Heart left ventricle (tissue), 13 donors: ENCODE results near the gene MYBPC2.

Experiments used
- CTCF ChIP-seq, 12 donors: fragments of 200-600 bp; sonication (generic) in 4 of 12; IDR thresholded peaks; one replicate each; pipeline versions ENCODE4 v1.5.0 to v1.8.0; 2018 to 2022; ENCODE audit warnings: antibody characterized with exemption in 12 of 12, mild to moderate bottlenecking in 5 of 12
- POLR2A ChIP-seq, 2 donors: fragments of 450-650 bp; IDR thresholded peaks; one replicate each; pipeline ENCODE4 v1.6.1; 2017; ENCODE audit warnings: antibody characterized with exemption in 2 of 2, mild to moderate bottlenecking in 2 of 2, moderate library complexity in 2 of 2
- donor health status: ischemic (EF 13 %, LVEDD 7.1; RV severe dilation, severe dysfunction).
- donor health status: DM: no; HTN: yes; CAD: no.
- donor health status: DM: no; HTN: no; CAD: no.
- donor health status: ischemic (EF 25% LVEDD 6.9; RV normal size, moderate dysfunction).
- donor health status: ischemic (EF 25% LVEDD 5.7; RV mildly dilated, moderate dysfunction).
- donor health status: ischemic (EF 35%, LVEDD 5.7; RV mildly dilated, moderate dysfunction).
- donor health status: nonischemic (EF 11% LVEDD 7.7; RV severe dilation, severe dysfunction).
- donor health status: DM: yes; HTN: yes; CAD: no.
- donor health status: PGD.
- donor health status: ischemic (EF 29% LVEDD 5.4; RV normal size, mild dysfunction).
- donor health status: nonischemic (EF 23%, LVEDD 6.1; RV moderate dilation, normal function).

DNA sequence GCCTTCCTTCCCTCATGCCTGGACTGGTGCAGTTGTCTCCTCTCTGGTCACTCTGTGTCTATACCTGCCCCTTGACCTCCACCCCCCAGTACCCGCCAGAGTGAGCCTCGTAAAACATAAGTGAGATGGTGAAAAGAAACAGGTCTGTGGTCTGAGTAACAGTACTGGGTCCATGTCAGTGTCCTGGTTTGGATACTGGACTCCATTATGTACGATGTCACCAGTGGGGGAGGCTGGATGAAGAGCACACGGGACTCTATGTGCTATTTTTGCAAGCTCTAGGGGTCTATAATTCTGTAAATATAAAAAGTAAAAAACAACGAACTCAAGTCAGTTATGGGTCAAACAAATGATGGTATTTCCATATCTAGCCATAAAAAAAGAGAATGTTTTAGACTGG, 14.4 kb downstream of the MYBPC2 start:
- TF ChIP-seq CTCF (IDR thresholded peaks at IDR 0.05): no peak
- no peak for TF ChIP-seq POLR2A (IDR thresholded peaks at IDR 0.05)
